AML-193 (cell line): ENCODE measurements around the gene GAREM1.

Source experiments
- DNase-seq, 2 experiments: peaks; one replicate each; lab custom pipeline; 2025; lab: John Stamatoyannopoulos, UW

Gene GAREM1

GRCh38 chr18:32425466-32425865 is 45.2 kb downstream of the GAREM1 start:
- no peak for DNase-seq

GRCh38 chr18:32424696-32425095 is 46.0 kb downstream of the GAREM1 start:
- DNase-seq: no peak

DNA sequence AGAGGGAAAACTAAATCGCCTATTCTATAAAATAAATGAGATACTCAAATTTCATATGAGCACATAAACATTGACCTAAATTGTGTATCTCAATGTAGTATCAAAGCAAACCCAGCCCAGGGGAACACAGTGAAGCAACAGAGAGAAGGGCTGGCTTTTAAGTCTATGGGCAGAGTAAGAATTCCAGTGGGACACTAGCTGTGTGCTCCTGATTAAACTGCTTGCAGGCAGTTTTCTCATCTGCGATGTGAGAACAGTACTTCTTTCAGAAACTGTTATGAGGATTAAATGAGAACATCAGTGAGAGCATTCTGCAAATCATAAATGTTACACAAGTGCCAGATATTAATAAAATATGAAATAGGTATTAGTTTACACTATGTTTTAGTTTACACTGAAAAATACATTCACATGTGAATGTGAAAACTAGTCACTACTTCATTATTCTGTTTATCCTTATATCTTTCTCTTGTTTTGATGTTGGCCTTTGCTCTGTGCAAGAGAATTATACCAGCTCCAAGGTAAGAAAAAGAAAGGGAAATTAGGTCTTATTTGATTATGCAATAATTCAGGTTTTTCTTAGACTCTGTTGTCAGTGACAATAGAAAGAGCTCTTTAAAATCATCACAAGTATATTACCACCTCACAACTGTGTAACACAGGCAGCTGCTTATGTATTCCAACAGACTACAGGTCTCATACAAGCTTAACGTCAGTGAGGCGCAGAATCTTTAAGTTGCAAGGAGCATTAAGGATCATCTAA is 47.5 kb downstream of the GAREM1 start:
- DNase-seq: no peak

- DNase-seq: no peak
These were observed 48.5 kb downstream of the GAREM1 start for GRCh38 chr18:32422201-32422600.

GRCh38 chr18:32420084-32420750 is 50.5 kb downstream of the GAREM1 start:
- no peak for DNase-seq

- DNase-seq: no peak
These were observed 52.5 kb downstream of the GAREM1 start for GRCh38 chr18:32418148-32418547.

DNA sequence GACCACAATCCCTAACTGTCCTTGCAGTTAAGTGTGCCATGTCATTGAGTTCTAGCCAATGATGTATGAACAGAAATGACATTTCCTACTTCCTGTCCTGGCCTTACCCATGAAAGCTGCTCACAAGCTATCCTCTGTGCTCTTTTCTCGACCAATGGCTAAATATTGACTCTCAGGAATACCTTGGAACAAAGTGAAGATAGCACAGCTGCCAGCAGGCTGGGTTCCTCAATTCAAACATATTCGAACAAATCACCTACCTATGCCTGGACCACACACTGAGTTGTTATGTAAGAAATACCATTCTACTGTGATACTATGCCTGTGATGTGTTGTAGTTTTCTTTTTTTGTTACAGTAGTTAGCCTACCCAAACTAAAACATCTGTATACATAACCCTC is 65.1 kb downstream of the GAREM1 start:
- DNase-seq: no peak

DNA sequence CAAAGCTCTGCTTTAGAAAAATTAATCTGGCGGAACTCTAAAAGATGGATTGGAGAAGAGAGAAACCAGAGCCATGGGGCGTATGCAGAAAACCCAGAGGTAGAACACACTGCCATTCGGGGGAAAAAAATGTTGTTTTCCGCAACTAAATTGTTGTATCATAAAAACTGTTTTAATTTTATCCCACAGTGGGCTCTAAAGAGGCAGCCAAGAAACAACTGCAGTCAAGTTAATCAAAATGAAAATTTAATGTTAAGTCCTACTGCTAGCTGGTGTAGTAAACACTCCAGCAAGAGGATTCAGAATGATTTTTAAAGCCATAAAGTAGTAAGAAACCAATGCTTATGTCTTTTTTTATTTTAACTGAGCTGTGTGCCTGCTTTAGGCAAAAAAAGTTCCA is 69.1 kb downstream of the GAREM1 start:
- DNase-seq: no peak

GRCh38 chr18:32393407-32393806 is 77.3 kb downstream of the GAREM1 start:
- no peak for DNase-seq

- no peak for DNase-seq
These were observed 79.6 kb downstream of the GAREM1 start for GRCh38 chr18:32391126-32391525.

DNA sequence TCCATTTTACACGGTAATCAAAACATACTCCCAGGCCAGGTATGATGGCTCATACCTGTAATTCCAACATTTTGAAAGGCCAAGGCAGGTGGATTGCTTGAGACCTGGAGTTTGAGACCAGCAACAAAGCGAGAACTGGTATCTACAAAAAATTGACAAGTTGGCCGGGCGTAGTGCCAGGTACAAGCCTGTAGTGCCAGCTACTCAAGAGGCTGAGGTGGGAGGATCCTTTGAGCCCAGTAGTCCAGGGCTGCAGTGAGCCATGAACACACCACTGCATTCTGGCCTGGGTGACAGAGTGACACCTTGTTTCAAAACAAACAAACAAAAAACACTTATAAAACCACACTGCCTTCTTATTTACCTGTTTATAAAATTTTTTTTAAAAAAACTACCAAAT is 80.8 kb downstream of the GAREM1 start:
- no peak for DNase-seq

GRCh38 chr18:32389191-32389590 is 81.5 kb downstream of the GAREM1 start:
- no peak for DNase-seq

DNA sequence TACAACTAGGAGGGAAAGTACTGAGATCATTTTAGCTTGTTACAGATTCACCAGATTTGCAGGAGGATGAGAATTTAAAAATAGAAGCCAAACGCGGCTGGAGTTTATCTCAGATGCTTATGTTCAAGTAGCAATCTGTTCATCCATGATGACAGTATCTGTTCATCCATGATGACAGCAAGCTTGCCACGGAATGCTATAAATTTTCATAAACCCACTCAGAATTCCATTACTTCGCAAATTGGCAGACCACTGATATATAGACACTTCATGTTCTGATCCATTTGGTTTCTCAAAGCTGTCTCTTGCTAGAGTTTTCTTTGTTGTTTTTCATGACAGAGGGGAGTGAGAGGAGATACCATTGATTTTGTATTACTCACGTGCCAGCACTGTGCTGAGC is 84.2 kb downstream of the GAREM1 start:
- DNase-seq: no peak

- no peak for DNase-seq
These were observed 87.4 kb downstream of the GAREM1 start for GRCh38 chr18:32383050-32383819.

DNA sequence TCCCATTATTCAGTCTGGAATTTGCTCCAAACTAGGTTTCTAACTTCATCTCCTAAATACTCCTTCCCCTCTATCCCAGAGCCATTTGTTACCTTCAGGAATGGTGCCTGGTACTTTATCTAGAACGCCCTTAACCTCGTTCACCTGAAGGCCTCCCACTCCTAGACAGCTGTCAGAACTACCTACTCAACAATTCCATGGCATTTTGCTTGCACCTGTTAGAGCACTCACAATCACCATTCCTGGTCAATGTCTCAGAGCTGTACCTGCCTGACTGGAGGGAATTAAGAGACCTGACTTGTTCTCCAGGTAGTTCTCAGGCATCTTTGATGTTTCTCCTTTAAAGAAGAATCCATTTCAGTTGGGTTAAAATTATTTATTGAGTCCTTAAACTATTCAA is 88.9 kb downstream of the GAREM1 start:
- no peak for DNase-seq

GRCh38 chr18:32380559-32380958 is 90.1 kb downstream of the GAREM1 start:
- no peak for DNase-seq

GRCh38 chr18:32379891-32380290 is 90.8 kb downstream of the GAREM1 start:
- DNase-seq: no peak

- no peak for DNase-seq
These were observed 92.0 kb downstream of the GAREM1 start for GRCh38 chr18:32378705-32379104.

DNA sequence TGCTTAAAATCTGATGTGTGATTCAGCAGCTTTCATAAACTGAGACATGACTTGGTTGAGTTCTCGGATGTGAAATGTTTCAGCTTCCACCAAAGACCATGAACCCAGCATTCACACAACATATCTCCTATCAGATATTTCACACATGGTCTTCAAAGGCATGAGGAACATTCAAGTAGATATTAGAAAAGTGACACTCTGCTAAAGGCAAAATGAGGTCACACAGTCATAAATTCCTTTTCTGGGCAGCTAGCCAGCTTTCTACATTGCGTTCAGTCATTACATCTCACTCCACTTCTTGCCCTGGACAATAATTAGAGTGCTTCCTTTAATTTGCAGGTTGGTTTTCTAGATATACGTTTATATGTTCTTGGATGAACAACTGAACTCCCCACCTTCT is 96.7 kb downstream of the GAREM1 start:
- DNase-seq: no peak

- DNase-seq: no peak
These were observed 97.2 kb downstream of the GAREM1 start for GRCh38 chr18:32373505-32373904.

GRCh38 chr18:32372381-32373061 is 98.2 kb downstream of the GAREM1 start:
- DNase-seq: no peak

- DNase-seq: no peak
These were observed 98.7 kb downstream of the GAREM1 start for GRCh38 chr18:32372047-32372380.

DNA sequence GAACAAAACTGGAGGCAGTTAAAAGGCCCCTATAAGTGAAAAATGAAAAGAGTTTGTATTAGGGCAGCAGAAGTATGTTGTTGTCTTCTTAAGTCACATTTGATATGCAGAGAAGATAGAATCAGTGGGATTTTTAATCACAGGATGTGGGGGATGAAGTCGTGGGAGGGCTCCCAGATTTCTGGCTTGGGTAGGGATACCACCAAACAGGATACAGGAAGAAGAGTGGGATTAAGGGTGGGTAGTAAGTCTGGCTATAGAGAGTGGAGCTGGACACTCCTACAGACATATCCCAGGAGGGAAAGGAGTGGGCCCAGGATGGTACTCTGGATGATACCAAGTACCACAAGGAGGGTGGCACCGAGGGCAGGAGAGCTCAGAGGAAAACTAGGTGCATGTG is 99.3 kb downstream of the GAREM1 start:
- DNase-seq: no peak
